Heart left ventricle (tissue), 16 donors: ENCODE results near the gene TMEM169. TPM values are rescaled to one million over a fixed set of nuclear protein-coding genes. Genes with fewer than 3 reads are reported as not detected.

Experiments used
- ATAC-seq, 4 donors: fragments of 200-7000 bp; cut with Tn5 transposase; one replicate each; pipeline ENCODE4 v1.9.1; 2020 to 2022; ENCODE audit warnings: moderate library complexity in 4 of 4, mild to moderate bottlenecking in 3 of 4, moderate number of reproducible peaks in 1 of 4
- DNase-seq, 5 donors: peaks; one replicate each; pipeline ENCODE4 v3.0.0-alpha.2; 2020
- H3K27ac ChIP-seq, 12 donors: fragments of 200-600 bp; sonication (generic) in 4 of 12; one replicate each; pipeline versions ENCODE4 v1.5.0 to v1.8.0; 2016 to 2022; ENCODE audit warnings: mild to moderate bottlenecking in 2 of 12
- H3K27me3 ChIP-seq, 9 donors: fragments of 200-600 bp; sonication (generic) in 2 of 9; one replicate each; pipeline versions ENCODE4 v1.5.1 to v1.8.0; 2016 to 2022; ENCODE audit warnings: mild to moderate bottlenecking in 3 of 9
- H3K36me3 ChIP-seq, 9 donors: fragments of 200-600 bp; sonication (generic) in 2 of 9; one replicate each; pipeline versions ENCODE4 v1.5.0 to v1.8.0; 2018 to 2022; ENCODE audit warnings: mild to moderate bottlenecking in 2 of 9
- H3K4me1 ChIP-seq, 12 donors: fragments of 200-600 bp; sonication (generic) in 4 of 12; one replicate each; pipeline versions ENCODE4 v1.5.0 to v1.8.0; 2016 to 2022; ENCODE audit warnings: mild to moderate bottlenecking in 3 of 12
- H3K4me3 ChIP-seq, 12 donors: fragments of 200-600 bp; sonication (generic) in 4 of 12; one replicate each; pipeline versions ENCODE4 v1.5.0 to v1.8.0; 2017 to 2022; ENCODE audit warnings: mild to moderate bottlenecking in 9 of 12, moderate library complexity in 4 of 12
- H3K9me3 ChIP-seq, 12 donors: fragments of 200-600 bp; sonication (generic) in 4 of 12; one replicate each; pipeline versions ENCODE4 v1.5.0 to v1.8.0; 2016 to 2022; ENCODE audit warnings: mild to moderate bottlenecking in 1 of 12
- CTCF ChIP-seq, 12 donors: fragments of 200-600 bp; sonication (generic) in 4 of 12; IDR thresholded peaks; one replicate each; pipeline versions ENCODE4 v1.5.0 to v1.8.0; 2018 to 2022; ENCODE audit warnings: antibody characterized with exemption in 12 of 12, mild to moderate bottlenecking in 5 of 12
- POLR2A ChIP-seq, 2 donors: fragments of 450-650 bp; IDR thresholded peaks; one replicate each; pipeline ENCODE4 v1.6.1; 2017; ENCODE audit warnings: antibody characterized with exemption in 2 of 2, mild to moderate bottlenecking in 2 of 2, moderate library complexity in 2 of 2
- WGBS, 4 donors: extraction: QIAGEN DNeasy Blood & Tissue Kit in 2 of 4; methylation state at CpG; one replicate each; pipeline versions ENCODE4 v1.1.5 to v1.1.7; 2013 to 2018; 5-methylcytosine and 5-hydroxymethylcytosine counted together
- intact Hi-C, 10 donors: fragments of 100-400 bp; cut with DNase I; formaldehyde crosslinking; loops; one replicate each; pipeline versions ENCODE4 v1.11.1 to v1.14.2; 2022
- polyA plus RNA-seq, 2 donors: library from polyadenylated mRNA; stranded (reverse); fragments of 200-250 nt; gene quantifications; one replicate each; pipeline ENCODE4 v1.2.3, GENCODE V29; 2013
- total RNA-seq, 9 donors: library from RNA; depleted of rRNA in 2 of 9; stranded (reverse); fragments of >200 nt in 2 of 9; fragmentation: NEBNext Ultra II Directional in 3 of 9; extraction: Animal tissue kit (Norgen Biotek cat#: 25700) in 3 of 9; gene quantifications; one replicate each; pipeline versions ENCODE4 v1.1.0 to v1.2.4, GENCODE V29; 2016 to 2023
- donor health status: ischemic (EF 13 %, LVEDD 7.1; RV severe dilation, severe dysfunction).
- donor health status: healthy with polysubstance abuse.
- donor health status: DM: no; HTN: yes; CAD: no.
- donor health status: DM: no; HTN: no; CAD: no.
- donor health status: ischemic (EF 25% LVEDD 6.9; RV normal size, moderate dysfunction).
- donor health status: ischemic (EF 25% LVEDD 5.7; RV mildly dilated, moderate dysfunction).
- donor health status: healthy.
- donor health status: DM: yes; HTN: yes; CAD: no.
- donor health status: ischemic (EF 35%, LVEDD 5.7; RV mildly dilated, moderate dysfunction).
- donor health status: nonischemic (EF 11% LVEDD 7.7; RV severe dilation, severe dysfunction).
- donor health status: DM: yes; HTN: yes; CAD: no.
- donor health status: PGD.
- donor health status: ischemic (EF 29% LVEDD 5.4; RV normal size, mild dysfunction).
- donor health status: nonischemic (EF 23%, LVEDD 6.1; RV moderate dilation, normal function).

Gene TMEM169
- total and polyA plus RNA-seq, 11 donors = 0.15 to 1.5 (median 0.32) TPM

DNA sequence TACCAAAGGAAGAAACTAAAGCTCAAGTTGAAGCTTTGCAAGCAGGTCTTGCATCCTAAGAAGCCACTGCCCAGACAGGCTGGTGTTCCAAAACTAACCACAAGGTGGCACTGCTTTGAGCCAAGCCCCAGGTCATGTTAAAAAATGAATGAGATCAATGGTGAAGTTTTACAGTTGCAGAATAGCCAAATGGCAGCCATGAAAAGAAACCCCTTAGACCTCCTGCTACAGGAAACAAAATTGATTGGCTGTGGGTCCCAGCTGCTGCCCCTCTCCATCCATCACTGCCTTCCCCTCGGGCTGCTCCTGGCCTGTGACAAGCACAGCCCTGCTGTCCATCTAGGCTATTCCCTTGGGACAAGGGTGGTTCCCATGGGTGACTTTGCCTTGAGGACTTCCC, 47.7 kb upstream of the TMEM169 start:
- ATAC-seq (peak in 3 of 4 donors; percentile 49 to 68 (median 52)), DNase-seq (peak; percentile 30 to 64 (median 49))
- Histone ChIP-seq H3K4me3 (no peak overlapping the region), H3K4me1 (no peaks in the 10 kb centered on the region), H3K9me3 (no peaks in the 10 kb centered on the region), H3K27me3 (no peaks in the 10 kb centered on the region), H3K36me3 (peaks cover 0 to 9% (median 3%) of the 10 kb centered on the region in 9 donors), H3K27ac (no peak overlapping the region)
- intact Hi-C loops = loop anchor here in 2 of 10 donors (5.0 to 10.0 kb wide), 2 partner anchors 631 to 633 kb away; no protein-coding TSS in a partner anchor
- 64 to 75% (median 70%) methylated on average over 1 of the region's 1 CpG for WGBS, 4 donors
- TF ChIP-seq CTCF (IDR thresholded peaks at IDR 0.05) = peak; percentile 68 to 93 (median 88)
- no peak for TF ChIP-seq POLR2A (IDR thresholded peaks at IDR 0.05)

GRCh38 chr2:216039918-216040317, 41.8 kb upstream of the TMEM169 start:
- Histone ChIP-seq H3K4me3 (no peak overlapping the region), H3K4me1 (no peaks in the 10 kb centered on the region), H3K9me3 (no peaks in the 10 kb centered on the region), H3K36me3 (peaks cover 0 to 35% (median 7%) of the 10 kb centered on the region in 9 donors), H3K27me3 (no peaks in the 10 kb centered on the region), H3K27ac (no peak overlapping the region)
- TF ChIP-seq POLR2A (IDR thresholded peaks at IDR 0.05) = no peak
- no peak for TF ChIP-seq CTCF (IDR thresholded peaks at IDR 0.05)
- intact Hi-C loops = loop anchor here in 1 of 10 donors (10.0 kb wide), 1 partner anchor 625 kb away; no protein-coding TSS in a partner anchor
- ATAC-seq (no peak), DNase-seq (no peak)
- 91 to 96% (median 93%) methylated on average over 3 of the region's 3 CpGs for WGBS, 4 donors

GRCh38 chr2:216041438-216041837, 40.3 kb upstream of the TMEM169 start:
- intact Hi-C loops = no loop called here
- H3K4me3 ChIP-seq = no peak overlapping the region
- WGBS, 4 donors = 96 to 100% (median 100%) methylated on average over 2 of the region's 2 CpGs
- H3K9me3 ChIP-seq = no peaks in the 10 kb centered on the region
- H3K4me1 ChIP-seq = no peaks in the 10 kb centered on the region
- H3K27ac ChIP-seq = no peak overlapping the region
- ATAC-seq = no peak
- no peak for DNase-seq
- TF ChIP-seq POLR2A (IDR thresholded peaks at IDR 0.05) (no peak), CTCF (IDR thresholded peaks at IDR 0.05) (no peak)
- peaks cover 0 to 38% (median 7%) of the 10 kb centered on the region in 9 donors for H3K36me3 ChIP-seq
- no peaks in the 10 kb centered on the region for H3K27me3 ChIP-seq

DNA sequence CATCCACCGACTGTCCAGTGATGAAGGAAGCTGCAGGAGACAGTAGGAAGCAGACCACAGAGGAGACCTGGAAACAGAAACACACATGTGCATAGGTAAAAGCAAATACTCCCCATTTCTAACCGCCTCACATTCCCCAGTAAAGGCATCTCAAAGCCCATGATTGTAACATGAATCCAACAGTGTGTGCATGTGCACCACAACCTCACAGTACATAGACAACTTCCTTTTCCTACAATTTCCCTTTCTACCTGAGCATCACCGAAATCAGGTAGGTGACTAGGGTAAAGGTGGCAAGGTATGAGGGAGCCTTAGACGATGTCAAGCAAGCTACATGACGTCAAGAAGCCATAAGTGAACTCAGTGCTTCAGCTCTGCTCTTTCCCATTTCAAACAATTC, 37.8 kb upstream of the TMEM169 start:
- Histone ChIP-seq H3K4me3 (no peak overlapping the region), H3K4me1 (no peaks in the 10 kb centered on the region), H3K27ac (no peak overlapping the region), H3K27me3 (no peaks in the 10 kb centered on the region), H3K9me3 (no peaks in the 10 kb centered on the region), H3K36me3 (peaks cover 0 to 50% (median 3%) of the 10 kb centered on the region in 9 donors)
- intact Hi-C loops = no loop called here
- 88 to 98% (median 96%) methylated on average over 5 of the region's 5 CpGs for WGBS, 4 donors
- DNase-seq (no peak), ATAC-seq (no peak)
- no peak for TF ChIP-seq CTCF (IDR thresholded peaks at IDR 0.05)
- no peak for TF ChIP-seq POLR2A (IDR thresholded peaks at IDR 0.05)
